Panc1 (cell line): ENCODE measurements around the gene PRPF40B. TPM values are rescaled to one million over a fixed set of nuclear protein-coding genes. Genes with fewer than 3 reads are reported as not detected.

Experiments
- ATAC-seq: fragments of 200-7000 bp; cut with Tn5 transposase; 2 replicates; pipeline ENCODE4 v1.9.1; 2020; ENCODE audit warnings: mild to moderate bottlenecking, moderate library complexity
- BruUV-seq: library from RNA; stranded (reverse); fragments of 400-500 nt; replicated peaks from 2 replicates; lab custom pipeline; 2021; lab: Mats Ljungman, UMichigan
- CTCF ChIA-PET: fragments of 300-600 bp; sonication (Branson Sonifier 250); formaldehyde crosslinking; loops from one replicate; lab custom pipeline; 2022; ENCODE audit warnings: antibody characterized with exemption; lab: Charles Lee
- POLR2A ChIA-PET: fragments of 300-600 bp; sonication (Branson Sonifier 250); formaldehyde crosslinking; loops from one replicate; lab custom pipeline; 2022; ENCODE audit warnings: antibody characterized with exemption; lab: Charles Lee
- DNase-seq: peaks from one replicate; pipeline ENCODE4 v3.0.0-alpha.2; 2010; ENCODE audit warnings: low read depth, low spot score
- H3K27ac ChIP-seq: 2 replicates; pipeline ENCODE4 v1.5.1; 2011; ENCODE audit warnings: mild to moderate bottlenecking, low read length, inconsistent platforms
- H3K27me3 ChIP-seq: fragments of 200-500 bp; sonication (Bioruptor generic); 2 replicates; pipeline ENCODE4 v1.6.0; 2014; ENCODE audit warnings: low read length, inconsistent platforms; ENCODE audit not compliant: control insufficient read depth, insufficient read depth
- H3K36me3 ChIP-seq: fragments of 200-500 bp; sonication (Bioruptor generic); 2 replicates; pipeline ENCODE4 v1.5.1; 2014; ENCODE audit warnings: inconsistent platforms, mild to moderate bottlenecking, low read length, moderate library complexity; ENCODE audit not compliant: control insufficient read depth, insufficient read depth
- H3K4me1 ChIP-seq: 2 replicates; pipeline ENCODE4 v1.5.1; 2011; ENCODE audit warnings: inconsistent platforms, mild to moderate bottlenecking, low read length, moderate library complexity; ENCODE audit not compliant: control insufficient read depth, insufficient read depth
- H3K4me3 ChIP-seq, 2 experiments: 2 replicates each; pipeline ENCODE4 v1.5.1; 2011 to 2012; ENCODE audit warnings: low read depth in 2 of 2, low read length in 2 of 2, mild to moderate bottlenecking in 2 of 2, inconsistent platforms in 1 of 2, moderate library complexity in 1 of 2
- H3K9me3 ChIP-seq: fragments of 200-500 bp; sonication (Bioruptor generic); 2 replicates; pipeline ENCODE4 v1.5.1; 2014; ENCODE audit warnings: low read depth, mild to moderate bottlenecking, inconsistent platforms, low read length, moderate library complexity; ENCODE audit not compliant: control insufficient read depth, insufficient read depth
- POLR2AphosphoS5 ChIP-seq: IDR thresholded peaks from 2 replicates; pipeline ENCODE4 v1.6.1; 2012; ENCODE audit warnings: mild to moderate bottlenecking, low read depth, low read length, moderate library complexity
- SIN3A ChIP-seq: IDR thresholded peaks from 2 replicates; pipeline ENCODE4 v1.6.1; 2012; ENCODE audit warnings: low read depth, mild to moderate bottlenecking, low read length, moderate library complexity, borderline replicate concordance; ENCODE audit not compliant: insufficient read depth
- TCF7L2 ChIP-seq: IDR thresholded peaks from 2 replicates; pipeline ENCODE4 v1.6.1; 2011; ENCODE audit warnings: mild to moderate bottlenecking, low read depth, low read length, inconsistent platforms
- in situ Hi-C: cut with HindIII; loops from 2 replicates; pipeline ENCODE4 v1.10.0; 2016; ENCODE audit warnings: low sequenced_read_pairs, low pct_unique_long_range_greater_than_20kb
- intact Hi-C: fragments of 100-400 bp; cut with micrococcal nuclease; formaldehyde crosslinking; loops from one replicate; pipeline ENCODE4 v1.10.0; 2022; ENCODE audit not compliant: unreplicated experiment
- total RNA-seq: library from RNA; stranded (reverse); gene quantifications from one replicate; pipeline ENCODE4 v1.2.1, GENCODE V29; 2021; ENCODE audit not compliant: unreplicated experiment
- TF ChIP-seq, protein P1 (sequence below): fragments of 450-650 bp; IDR thresholded peaks from 2 replicates; pipeline ENCODE4 v1.5.1; 2017; ENCODE audit warnings: mild to moderate bottlenecking
- TF ChIP-seq, protein P2 (sequence below), 2 experiments: IDR thresholded peaks; 2 replicates each; pipeline ENCODE4 v1.6.1; 2011 to 2012; ENCODE audit warnings: low read depth in 2 of 2, control low read depth in 1 of 2, low read length in 1 of 2, mild to moderate bottlenecking in 1 of 2, moderate library complexity in 1 of 2; ENCODE audit not compliant: insufficient read depth in 1 of 2

The PRPF40B gene
- total RNA-seq, 1 experiment from 2014 or later: 26.3 TPM

- CTCF ChIA-PET: no interaction called here
- TF ChIP-seq SIN3A (no peak), POLR2AphosphoS5 (no peak), TCF7L2 (no peak)
- TF ChIP-seq, protein P1, sequence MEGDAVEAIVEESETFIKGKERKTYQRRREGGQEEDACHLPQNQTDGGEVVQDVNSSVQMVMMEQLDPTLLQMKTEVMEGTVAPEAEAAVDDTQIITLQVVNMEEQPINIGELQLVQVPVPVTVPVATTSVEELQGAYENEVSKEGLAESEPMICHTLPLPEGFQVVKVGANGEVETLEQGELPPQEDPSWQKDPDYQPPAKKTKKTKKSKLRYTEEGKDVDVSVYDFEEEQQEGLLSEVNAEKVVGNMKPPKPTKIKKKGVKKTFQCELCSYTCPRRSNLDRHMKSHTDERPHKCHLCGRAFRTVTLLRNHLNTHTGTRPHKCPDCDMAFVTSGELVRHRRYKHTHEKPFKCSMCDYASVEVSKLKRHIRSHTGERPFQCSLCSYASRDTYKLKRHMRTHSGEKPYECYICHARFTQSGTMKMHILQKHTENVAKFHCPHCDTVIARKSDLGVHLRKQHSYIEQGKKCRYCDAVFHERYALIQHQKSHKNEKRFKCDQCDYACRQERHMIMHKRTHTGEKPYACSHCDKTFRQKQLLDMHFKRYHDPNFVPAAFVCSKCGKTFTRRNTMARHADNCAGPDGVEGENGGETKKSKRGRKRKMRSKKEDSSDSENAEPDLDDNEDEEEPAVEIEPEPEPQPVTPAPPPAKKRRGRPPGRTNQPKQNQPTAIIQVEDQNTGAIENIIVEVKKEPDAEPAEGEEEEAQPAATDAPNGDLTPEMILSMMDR: no peak
- TF ChIP-seq, protein P2, sequence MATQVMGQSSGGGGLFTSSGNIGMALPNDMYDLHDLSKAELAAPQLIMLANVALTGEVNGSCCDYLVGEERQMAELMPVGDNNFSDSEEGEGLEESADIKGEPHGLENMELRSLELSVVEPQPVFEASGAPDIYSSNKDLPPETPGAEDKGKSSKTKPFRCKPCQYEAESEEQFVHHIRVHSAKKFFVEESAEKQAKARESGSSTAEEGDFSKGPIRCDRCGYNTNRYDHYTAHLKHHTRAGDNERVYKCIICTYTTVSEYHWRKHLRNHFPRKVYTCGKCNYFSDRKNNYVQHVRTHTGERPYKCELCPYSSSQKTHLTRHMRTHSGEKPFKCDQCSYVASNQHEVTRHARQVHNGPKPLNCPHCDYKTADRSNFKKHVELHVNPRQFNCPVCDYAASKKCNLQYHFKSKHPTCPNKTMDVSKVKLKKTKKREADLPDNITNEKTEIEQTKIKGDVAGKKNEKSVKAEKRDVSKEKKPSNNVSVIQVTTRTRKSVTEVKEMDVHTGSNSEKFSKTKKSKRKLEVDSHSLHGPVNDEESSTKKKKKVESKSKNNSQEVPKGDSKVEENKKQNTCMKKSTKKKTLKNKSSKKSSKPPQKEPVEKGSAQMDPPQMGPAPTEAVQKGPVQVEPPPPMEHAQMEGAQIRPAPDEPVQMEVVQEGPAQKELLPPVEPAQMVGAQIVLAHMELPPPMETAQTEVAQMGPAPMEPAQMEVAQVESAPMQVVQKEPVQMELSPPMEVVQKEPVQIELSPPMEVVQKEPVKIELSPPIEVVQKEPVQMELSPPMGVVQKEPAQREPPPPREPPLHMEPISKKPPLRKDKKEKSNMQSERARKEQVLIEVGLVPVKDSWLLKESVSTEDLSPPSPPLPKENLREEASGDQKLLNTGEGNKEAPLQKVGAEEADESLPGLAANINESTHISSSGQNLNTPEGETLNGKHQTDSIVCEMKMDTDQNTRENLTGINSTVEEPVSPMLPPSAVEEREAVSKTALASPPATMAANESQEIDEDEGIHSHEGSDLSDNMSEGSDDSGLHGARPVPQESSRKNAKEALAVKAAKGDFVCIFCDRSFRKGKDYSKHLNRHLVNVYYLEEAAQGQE (IDR thresholded peaks at IDR 0.05; ENCODE audit: insufficient read depth in 1 of 2, low read depth in 2 of 2, low read length in 1 of 2): no peak
- no peak overlapping the region for H3K4me3 ChIP-seq
- intact Hi-C loops (no loop called here), in situ Hi-C loops (no loop called here)
- no peaks in the 10 kb centered on the region for H3K36me3 ChIP-seq
- no peaks in the 10 kb centered on the region for H3K27me3 ChIP-seq
- H3K27ac ChIP-seq: no peak overlapping the region
- BruUV-seq: no TSS peak
- ATAC-seq (no peak), DNase-seq (no peak)
- POLR2A ChIA-PET: no interaction called here
- H3K4me1 ChIP-seq: no peaks in the 10 kb centered on the region
- no peaks in the 10 kb centered on the region for H3K9me3 ChIP-seq
Measured at GRCh38 chr12:49666176-49666575, 42.8 kb downstream of the PRPF40B start.

GRCh38 chr12:49667325-49668090 lies 44.1 kb downstream of the PRPF40B start:
- Histone ChIP-seq H3K36me3 (no peaks in the 10 kb centered on the region), H3K9me3 (no peaks in the 10 kb centered on the region), H3K4me1 (no peaks in the 10 kb centered on the region; the same call in 1 of the 2 replicates), H3K4me3 (no peak overlapping the region), H3K27ac (no peak overlapping the region), H3K27me3 (no peaks in the 10 kb centered on the region)
- in situ Hi-C loops (no loop called here), intact Hi-C loops (no loop called here)
- TF ChIP-seq TCF7L2 (no peak), SIN3A (no peak), POLR2AphosphoS5 (no peak)
- TF ChIP-seq, protein P1: no peak
- TF ChIP-seq, protein P2 (IDR thresholded peaks at IDR 0.05; ENCODE audit: insufficient read depth in 1 of 2, low read depth in 2 of 2, low read length in 1 of 2): no peak
- POLR2A ChIA-PET: interaction anchor here (0.6 to 1.7 kb wide), 2 partner anchors 22 to 74 kb away, joined by 4 to 5 read pairs; partner anchors contain the start of gene TMBIM6
- ATAC-seq (no peak), DNase-seq (no peak)
- CTCF ChIA-PET: no interaction called here
- BruUV-seq: no TSS peak
